ENCODE measurements around the gene TMEM63A.
"Not testable (repeated sequence)": the region's sequence is repeated elsewhere in the genome, so short reads cannot be mapped to it uniquely, and the experiment has no call there.

The TMEM63A gene

DNA sequence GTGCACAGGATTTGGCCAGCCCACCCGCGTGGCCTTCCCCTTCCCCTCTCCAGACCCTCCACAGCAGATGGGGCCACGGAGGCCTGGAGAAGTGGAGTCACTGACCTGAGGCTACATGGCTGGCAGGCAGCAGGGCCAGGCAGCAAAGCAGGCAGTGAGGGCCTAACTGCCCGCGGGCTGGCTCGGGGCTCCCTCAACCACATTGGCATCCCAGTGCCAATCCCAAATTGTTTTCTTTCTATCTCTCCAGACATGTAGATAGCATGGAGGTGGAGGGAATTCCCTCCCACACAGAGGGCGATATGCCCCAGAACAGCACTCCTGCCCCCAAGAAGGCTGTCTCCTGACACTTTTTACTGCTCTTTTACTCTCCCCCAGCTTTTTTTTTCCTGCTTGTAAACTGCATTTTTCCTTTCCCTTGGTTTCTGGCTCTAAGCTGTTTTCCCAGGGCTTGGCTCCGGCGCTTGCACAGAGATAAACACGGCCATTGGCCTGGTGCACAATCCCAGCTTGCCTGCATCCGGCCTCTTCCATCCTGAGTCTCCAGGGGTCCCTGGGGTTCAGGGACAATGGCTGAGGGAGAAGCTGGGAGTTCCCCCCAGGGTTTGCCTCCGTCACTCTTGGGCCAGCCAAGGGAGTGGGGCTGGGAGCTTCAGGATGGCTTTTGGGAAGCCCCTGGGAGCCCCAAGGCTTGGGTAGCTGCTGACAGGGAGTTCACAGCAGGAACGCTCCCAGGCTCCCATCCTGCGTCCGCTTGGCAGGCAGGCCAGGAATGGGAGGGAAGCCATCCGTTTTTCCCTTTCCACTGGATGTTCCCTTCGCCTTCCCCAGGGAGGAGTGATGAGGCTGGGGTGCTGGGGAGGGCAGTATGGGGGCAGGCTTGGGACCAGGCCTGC, 65.3 kb downstream of the TMEM63A start:
- no peak for DNase-seq

DNA sequence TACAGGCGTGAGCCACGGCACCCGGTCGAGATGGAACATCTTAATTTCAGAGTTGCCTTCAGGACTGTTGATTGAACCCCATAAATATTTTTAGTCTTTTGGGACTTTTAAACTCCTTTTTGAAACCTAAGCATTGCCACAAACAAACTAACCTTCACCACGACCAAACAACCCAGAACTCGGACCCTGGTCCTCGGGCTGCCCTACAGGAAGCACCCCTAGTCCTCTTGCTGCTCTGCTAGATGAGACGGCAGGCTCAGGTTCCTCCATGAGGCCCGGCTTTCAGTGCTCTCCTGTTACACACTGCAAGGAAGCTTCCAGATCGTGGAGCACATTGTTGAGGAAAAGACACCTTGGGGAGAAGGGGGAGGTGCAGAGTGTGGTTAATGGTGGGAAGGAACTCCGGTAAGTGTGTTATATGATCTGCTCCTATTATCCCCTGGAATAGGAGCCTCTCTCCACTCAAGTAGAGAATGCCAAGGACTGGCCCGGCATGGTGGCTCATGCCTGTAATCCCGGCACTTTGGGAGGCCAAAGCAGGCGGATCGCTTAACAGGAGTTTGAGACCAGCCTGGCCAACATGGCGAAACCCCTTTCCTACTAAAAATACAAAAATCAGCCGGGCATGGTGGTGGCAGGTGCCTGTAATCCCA, 66.5 kb downstream of the TMEM63A start:
- no peak for DNase-seq

DNA sequence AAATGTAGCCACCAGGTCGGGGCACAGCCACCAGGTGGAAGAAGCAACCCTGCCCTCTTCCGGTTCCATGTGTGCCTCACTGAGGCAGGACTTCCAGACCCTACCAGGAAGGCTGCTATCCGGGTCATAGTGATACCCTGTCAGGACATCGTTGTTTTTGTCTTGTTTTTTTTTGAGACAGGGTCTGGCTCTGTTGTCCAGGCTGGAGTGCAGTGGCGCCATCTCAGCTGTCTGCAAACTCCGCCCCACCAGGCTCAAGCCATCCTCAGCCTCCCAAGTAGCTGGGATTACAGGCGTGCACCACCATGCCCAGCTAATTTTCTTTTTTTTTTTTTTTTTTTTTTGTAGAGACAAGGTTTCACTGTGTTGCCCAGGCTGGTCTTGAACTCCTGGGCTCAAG, 67.1 kb downstream of the TMEM63A start:
- DNase-seq: not testable (repeated sequence)

- no peak for DNase-seq
Measured at GRCh38 chr1:225814381-225814780, 67.8 kb downstream of the TMEM63A start.

DNA sequence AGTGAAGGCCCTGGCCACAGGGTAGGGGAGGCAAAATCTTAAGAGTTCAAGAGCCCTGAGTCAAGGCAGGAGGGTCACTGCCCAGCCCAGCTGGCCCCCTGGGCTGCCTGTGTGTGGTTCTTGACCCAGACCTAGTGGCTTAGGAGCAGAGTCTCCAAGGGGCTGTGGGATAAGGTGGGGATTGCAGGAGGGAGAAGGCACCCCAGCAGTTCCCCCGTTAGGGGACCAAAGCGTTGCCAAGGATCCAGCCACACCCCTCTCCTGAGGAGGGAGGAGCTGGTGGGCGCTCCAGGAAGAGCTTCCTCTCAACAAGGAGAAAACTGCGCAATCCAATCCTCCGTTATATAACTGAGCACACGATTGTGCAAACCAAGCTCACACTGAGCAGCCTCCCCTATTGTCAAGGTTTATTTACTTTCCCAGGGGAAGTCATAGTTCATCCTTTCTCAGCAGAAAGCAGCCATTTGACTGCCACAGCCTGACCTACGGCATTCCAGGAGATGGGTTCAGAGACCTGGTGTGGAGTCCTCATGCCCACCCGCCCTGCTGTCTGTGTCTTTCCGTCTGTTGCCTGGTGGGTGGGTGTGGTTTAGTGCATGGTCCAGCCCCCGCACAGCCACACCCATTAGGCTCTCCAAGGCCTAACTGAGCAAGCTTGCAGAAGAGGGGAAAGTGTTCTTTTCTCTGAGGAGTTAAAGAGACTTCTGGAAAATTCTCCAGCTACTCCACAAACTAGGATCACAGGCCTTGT, 68.8 kb downstream of the TMEM63A start:
- peak; percentile 78 to 84 for DNase-seq

GRCh38 chr1:225812488-225813213, 69.5 kb downstream of the TMEM63A start:
- no peak for DNase-seq

- DNase-seq: no peak
Measured at GRCh38 chr1:225811622-225812487, 70.3 kb downstream of the TMEM63A start.

DNA sequence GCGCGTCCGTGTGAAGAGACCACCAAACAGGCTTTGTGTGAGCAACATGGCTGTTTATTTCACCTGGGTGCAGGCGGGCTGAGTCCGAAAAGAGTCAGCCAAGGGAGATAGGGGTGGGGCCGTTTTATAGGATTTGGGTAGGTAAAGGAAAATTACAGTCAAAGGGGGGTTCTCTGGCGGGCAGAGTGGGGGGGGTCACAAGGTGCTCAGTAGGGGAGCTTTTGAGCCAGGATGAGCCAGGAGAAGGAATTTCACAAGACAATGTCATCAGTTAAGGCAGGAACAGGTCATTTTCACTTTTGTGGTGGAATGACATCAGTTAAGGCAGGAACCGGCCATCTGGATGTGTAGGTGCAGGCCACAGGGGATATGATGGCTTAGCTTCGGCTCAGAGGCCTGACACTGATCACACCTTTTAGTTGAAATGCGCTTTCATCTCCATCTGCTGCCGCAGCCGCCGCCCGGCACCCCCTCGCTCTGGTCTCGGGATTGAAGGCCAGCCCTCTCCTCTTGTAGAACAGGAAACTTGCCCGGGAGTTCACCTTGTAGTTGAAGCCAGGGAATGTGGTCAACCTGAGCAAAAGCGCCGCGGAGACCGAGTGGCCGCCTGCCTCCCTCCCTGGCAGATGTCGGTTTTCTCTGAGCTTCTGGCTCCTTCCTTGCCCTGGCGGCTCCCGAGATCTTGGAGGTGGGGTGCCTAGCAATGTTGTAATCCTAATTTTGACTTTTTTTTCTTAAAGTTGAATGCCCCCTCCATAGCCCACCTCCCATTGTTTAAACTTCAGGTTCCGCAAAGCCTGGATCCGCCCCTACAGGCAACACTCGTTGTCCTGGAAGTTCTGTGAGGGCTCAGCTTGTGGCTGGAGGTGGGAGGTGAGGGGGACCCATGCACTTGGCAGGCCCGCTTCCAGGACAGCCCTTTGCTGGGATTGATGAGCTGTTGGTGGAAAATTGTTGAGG, 71.3 kb downstream of the TMEM63A start:
- DNase-seq: peak in 1 of 2 donors; percentile 28

DNA sequence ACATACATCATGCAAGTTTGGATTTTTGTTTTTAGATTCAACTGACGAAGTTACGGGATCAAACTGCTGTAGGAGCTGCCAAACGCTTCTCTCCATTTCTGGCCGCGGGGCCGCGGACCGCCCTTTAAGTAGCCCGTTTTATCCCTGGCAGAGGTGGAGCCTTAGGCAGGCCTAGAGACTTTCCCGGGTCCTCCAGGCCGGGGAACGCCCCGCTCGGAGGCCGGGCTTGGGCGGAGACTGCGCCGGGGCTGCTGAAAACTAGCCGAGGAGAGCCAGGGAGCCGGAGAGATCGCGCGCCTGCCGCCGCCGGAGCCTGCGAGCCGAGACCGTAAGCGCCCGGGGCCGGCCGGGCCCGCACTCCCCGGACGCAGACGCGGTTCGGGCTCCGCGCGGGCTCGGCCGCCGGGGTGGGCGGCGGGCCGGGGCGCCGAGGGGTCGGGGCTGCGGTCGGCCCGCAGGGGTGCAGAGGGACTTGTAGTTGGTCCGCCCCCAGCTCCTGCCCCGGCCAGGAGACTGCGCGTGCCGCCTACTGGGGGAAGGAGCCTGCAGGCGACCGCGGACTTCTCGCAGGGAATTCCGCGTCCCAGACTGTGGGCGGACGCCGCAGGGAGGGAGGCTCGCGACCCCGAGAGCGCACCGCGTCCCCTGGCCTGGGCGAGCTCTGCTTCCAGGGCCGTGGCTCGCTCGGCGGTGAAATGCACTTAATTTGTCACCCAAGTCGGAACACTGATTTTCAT, 72.2 kb downstream of the TMEM63A start, which contains the start of gene EPHX1:
TSS of gene EPHX1 (plus strand) at position 283 of the 737 bp plus-strand sequence. CDS start 18,606 bp downstream, outside the sequence.
- peak; percentile 78 to 90 for DNase-seq

DNA sequence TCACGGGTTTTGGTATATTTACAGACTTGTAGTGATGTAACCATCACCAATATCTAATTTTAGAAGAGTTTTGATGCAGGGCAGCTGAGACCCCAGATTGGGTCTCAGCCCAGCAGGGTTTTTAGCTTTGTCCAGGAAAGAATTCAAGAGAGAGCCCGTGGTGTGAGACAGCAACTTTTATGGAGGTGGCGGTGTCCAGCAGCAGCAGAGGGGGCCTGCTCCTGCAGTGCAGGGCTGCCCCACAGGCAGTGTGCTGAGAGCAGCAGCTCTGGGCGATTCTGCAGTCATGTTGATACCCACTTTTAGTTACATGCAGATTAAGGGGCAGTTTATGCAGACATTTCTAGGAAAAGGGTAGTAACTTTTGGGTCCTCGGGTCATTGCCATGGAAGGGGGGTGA, 74.0 kb downstream of the TMEM63A start:
- DNase-seq: no peak

- not testable (repeated sequence) for DNase-seq
Measured at GRCh38 chr1:225806736-225807135, 75.4 kb downstream of the TMEM63A start.

GRCh38 chr1:225806249-225806648, 75.9 kb downstream of the TMEM63A start:
- DNase-seq: no peak

GRCh38 chr1:225801146-225801545, 81.0 kb downstream of the TMEM63A start:
- not testable (repeated sequence) for DNase-seq

- not testable (repeated sequence) for DNase-seq
Measured at GRCh38 chr1:225796097-225796496, 86.1 kb downstream of the TMEM63A start.
